SK-N-MC (cell line): ENCODE results near the gene LARGE1.

ENCODE experiments used
- EZH2 ChIP-seq: fragments of 200-600 bp; sonication (generic); IDR thresholded peaks from one replicate; pipeline ENCODE4 v1.6.1; 2017; ENCODE audit warnings: antibody characterized with exemption
- FOXP2 ChIP-seq: optimal IDR thresholded peaks from 2 replicates; pipeline ENCODE3; 2011; ENCODE audit warnings: mild to moderate bottlenecking, moderate library complexity; ENCODE audit not compliant: insufficient read depth; ENCODE audit errors: extremely low read length, control extremely low read depth
- POLR2AphosphoS5 ChIP-seq: IDR thresholded peaks from 2 replicates; pipeline ENCODE4 v1.6.1; 2012; ENCODE audit warnings: mild to moderate bottlenecking, low read depth, low read length, borderline replicate concordance

DNA sequence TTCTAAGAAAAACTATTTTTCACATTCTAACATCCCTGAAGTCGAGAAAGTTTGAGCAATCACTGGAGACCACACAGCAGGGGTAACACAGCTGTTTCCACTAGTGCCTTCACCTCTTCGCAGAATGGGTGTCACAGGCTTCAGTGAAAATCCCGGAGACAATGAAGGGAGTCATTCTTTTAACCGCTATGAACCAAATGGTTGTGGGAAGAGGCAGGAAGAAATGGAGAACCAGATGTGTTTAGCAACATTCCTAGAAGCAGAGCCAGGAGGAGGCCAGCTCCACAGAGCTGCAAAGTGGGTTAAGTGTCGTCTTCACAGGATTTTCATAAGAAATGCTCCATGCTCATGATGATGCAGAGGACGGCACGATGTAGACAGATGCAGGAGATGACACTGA, 221.1 kb downstream of the LARGE1 start:
- TF ChIP-seq POLR2AphosphoS5 (no peak), EZH2 (no peak), FOXP2 (no peak)
